HS-5 (cell line): ENCODE results near the gene PANX2.

Experiments
- DNase-seq: peaks from one replicate; pipeline ENCODE4 v3.0.0-alpha.2; 2012; ENCODE audit warnings: low read depth

PANX2 gene

GRCh38 chr22:50171965-50172421 is 1.5 kb downstream of the PANX2 start:
- no peak for DNase-seq

GRCh38 chr22:50173311-50173982 is 2.9 kb downstream of the PANX2 start:
- DNase-seq, result no peak

DNA sequence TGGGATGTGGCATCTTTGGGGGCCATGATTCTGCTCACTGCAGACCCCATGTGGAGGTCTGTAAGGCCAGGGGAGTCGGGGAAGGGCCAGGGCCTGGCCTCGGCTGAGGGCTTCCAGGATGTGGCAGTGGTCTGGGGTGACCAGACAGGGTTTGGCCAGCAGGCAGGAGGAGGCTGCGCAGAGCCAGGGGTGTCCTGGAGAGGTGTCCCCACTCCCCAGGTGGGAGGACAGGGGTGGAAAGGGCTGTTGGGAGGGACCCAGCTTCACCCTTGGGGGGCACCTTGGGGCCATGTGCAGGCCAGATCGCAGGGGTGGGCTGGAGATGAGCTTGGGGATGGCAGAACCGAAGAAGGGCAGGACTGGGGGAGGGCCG is 3.4 kb downstream of the PANX2 start:
- no peak for DNase-seq

DNA sequence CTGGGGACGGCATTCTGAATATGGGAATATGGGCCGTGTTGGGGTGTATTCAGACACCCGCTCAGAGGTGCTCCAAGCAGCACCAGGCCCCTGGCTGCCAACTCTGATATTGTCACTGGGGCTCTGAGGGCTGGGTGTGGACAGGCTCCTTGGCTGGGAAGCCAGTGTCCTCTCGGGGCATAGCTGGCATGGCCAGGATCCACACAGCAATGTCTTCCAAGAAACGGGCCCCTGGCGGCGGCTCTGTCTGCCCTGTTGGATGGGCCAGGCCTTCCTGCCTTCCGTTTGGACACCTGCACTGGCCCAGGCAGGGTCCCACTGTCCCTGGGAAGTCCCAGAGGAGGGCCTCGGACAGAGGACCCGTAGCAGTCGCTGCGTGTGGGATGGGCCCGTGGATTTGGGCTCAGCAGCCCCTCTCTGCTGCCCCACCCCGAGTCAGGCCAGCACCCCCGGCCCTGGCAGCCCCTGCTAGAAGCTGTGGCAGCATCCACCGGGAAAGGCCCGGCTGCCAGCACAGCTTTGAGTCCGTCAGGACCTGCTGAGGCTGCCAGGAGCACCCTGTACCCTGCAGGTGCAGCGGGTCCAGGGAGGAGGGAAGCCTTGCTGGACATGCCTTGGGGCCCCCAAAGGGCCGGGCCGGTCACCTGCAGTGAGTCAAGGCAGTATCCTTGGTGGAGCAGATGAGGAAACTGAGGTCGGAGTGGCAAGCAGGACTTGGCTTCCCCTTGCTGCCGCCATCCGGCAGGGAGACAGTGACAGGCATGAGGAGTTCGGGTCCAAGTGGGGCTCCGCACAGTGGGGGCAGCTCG is 4.1 kb downstream of the PANX2 start:
- DNase-seq, result no peak

- DNase-seq, result no peak
Measured at GRCh38 chr22:50175191-50175461, 4.6 kb downstream of the PANX2 start.

DNA sequence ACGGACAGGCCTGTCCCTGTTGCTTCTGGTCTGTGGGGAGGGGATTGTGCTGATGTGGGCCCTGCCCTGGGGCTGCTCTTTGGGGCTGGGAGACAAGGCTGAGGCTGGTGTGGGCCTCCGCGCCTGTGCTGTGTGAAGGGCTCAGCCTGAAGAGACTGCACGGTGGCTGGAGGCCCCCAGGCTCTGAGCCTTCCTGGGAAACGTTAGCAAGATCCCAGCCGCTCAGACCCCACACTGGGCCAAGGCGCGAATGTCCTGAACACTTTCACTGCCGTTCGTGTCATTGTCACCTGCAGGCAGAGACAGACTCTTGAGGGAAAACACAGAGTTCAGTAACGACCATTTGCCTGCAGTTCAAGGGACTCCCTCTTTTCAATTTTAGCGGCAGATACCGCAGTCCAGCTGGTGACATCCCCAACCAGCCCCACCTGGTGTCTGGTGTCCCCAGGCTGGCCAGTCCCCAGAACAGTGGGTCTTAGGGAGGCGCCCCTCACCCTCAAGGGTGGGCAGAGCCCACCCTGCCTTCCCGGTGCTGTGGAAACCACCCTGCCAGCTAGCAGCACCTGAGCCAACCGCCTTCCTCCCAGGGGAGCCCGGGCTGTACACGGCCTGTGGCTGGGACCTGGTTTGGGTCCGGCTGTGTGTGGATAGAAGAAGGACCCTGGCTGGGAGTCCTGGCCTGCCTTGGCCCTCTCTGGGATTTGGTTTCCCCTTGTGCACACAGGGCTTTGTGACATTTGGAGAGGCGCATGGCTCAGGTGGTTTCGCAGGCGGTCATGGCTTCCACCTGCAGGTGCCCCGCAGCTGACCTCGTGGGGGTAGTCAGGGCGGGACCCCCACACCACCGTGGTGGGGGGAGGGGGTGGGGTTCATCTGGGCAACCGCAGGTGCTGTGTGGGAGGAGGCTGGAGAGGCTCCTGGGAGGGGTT is 5.7 kb downstream of the PANX2 start:
- DNase-seq, result no peak

DNA sequence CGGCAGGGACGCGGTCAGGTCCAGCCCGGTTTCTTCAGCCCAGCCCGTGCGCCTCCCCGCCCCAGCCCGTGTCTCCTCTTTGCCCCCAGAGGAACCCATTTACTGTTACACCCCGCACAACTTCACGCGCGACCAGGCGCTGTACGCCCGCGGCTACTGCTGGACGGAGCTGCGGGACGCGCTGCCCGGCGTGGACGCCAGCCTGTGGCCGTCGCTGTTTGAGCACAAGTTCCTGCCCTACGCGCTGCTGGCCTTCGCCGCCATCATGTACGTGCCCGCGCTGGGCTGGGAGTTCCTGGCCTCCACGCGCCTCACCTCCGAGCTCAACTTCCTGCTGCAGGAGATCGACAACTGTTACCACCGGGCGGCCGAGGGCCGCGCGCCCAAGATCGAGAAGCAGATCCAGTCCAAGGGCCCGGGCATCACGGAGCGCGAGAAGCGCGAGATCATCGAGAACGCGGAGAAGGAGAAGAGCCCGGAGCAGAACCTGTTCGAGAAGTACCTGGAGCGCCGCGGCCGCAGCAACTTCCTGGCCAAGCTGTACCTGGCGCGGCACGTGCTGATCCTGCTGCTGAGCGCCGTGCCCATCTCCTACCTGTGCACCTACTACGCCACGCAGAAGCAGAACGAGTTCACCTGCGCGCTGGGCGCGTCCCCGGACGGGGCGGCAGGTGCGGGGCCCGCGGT is 6.5 kb downstream of the PANX2 start:
- DNase-seq, result no peak

GRCh38 chr22:50177537-50178470 is 7.3 kb downstream of the PANX2 start:
- DNase-seq, result no peak

GRCh38 chr22:50178471-50178864 is 7.9 kb downstream of the PANX2 start:
- DNase-seq, result no peak

DNA sequence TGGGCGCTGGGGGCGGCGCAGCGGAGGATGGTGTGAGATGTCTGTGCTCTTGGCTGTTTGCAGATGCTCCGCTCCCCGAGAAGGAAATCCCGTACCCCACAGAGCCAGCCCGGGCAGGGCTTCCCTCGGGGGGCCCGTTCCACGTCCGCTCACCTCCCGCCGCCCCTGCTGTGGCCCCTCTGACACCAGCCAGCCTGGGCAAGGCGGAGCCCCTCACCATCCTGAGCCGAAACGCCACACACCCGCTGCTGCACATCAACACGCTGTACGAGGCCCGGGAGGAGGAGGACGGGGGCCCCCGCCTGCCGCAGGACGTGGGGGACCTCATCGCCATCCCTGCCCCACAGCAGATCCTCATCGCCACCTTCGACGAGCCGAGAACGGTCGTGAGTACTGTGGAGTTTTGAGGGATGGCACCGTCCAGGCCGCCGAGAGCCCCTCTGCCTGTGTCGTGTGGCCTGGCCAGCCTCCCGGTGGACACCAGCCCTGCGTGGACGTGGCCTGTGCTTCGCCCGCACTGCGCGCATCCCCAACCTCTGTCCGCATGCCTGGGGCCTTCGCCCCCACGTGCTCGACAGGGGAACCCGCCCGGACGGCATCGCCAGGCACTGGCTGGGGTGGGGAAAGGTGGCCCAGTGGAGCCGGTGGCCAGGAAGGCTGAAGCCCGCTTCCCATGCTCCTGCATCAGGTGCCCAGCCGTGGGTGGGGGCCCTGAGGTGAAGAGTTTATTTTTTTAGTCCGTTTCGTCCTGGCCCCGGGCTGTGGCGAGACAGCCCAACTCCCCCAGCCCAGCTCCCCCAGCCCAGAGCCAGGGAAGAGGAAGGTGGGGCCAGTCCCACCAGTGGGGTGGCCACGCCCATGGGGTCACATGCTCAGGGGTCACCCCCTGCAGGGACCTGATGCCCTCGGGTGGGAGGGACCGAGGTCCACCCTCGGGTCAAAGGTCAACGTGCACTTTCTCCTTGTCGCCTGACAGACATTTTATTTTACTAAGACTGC is 8.6 kb downstream of the PANX2 start:
- no peak for DNase-seq

GRCh38 chr22:50179937-50180726 is 9.6 kb downstream of the PANX2 start:
- DNase-seq, result no peak

- no peak for DNase-seq
Measured at GRCh38 chr22:50180727-50181521, 10.4 kb downstream of the PANX2 start.

DNA sequence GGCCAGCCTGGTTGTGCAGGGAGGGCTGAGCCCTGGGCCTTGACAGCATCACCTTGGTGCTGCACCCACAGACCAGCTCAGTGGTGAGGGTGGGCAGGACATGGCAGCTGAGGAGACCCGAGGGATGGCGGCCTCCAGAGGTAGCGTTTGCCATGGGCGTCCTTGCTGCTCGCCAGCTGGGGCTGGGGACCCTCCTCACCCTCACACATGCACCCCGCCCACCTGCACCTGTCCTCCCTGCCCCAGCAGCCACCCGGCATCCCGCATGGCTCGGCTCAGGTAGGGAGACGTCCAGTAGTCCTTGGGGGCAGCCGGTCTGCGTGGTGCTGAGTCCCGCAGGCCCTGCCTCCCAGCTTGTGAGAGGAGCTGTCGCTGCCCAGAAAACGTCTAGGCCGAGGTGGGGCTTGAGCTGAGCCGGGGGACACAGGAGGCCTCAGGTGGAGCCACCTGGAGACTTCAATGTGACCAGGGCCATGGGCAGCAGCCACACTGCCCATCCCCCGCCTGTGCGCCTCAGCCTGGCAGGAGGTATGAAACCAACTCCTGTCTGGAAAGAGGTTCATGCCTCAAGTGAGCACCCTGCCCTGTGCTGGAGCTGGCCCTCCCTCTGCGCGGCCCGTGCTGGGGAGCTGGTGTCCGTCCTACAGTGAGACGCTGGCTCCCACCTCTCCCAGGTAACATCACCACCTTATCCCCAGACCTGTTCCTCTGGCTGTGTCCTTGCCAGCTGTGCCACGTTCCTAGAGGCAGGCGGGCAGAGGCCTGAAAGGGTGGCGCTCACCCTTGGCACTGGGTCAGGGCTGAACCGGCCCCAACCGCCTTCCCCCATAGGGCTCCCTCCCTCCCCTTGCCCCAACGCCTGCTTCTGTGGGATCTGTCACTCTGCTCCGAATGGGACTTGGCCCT is 11.9 kb downstream of the PANX2 start:
- DNase-seq, result no peak

DNA sequence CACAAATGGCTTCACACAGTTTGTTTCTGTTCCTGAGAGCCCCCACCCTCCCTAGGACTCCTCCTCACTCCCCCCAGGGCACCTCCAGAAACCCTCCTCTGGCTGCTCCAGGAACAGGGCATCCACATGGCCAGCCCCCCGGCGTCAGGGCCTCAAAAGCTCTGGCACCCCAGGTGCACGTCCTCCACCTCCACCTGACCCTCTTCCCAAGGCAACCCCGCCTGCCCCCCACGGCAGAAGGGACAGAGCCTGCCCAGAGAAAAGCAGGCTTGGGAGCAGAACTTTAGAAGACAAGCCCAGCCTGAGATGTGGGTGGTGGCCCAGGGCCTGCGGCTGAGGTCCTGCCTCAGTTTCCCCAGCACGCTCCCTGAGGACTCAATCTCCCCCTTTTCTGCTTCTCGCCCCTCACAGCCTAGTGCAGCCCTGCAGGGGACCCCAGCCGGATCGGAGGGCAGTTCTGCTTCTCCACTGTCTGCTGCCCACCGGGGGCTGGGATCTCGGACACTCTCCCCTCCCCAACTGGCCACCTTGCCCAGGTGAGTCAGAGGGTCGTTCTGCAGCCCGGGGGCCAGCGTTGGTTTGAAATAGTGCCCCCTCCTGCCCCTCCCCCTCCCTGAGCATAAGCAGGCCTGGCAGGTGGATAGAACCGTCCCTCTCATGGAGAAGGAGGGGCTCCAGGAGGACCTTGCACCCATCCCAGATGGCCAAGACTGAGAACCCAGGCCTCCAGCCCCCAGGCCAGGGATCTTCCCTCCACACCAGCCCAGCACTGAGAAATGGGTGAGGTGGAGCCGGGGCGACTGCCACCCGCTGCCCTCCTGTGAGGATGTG is 12.8 kb downstream of the PANX2 start:
- DNase-seq, result no peak

GRCh38 chr22:50184004-50184901 is 13.7 kb downstream of the PANX2 start:
- DNase-seq, result no peak
